HepG2 (cell line): Measurements from ENCODE around the gene SIGLEC14. TPM values are rescaled to one million over a fixed set of nuclear protein-coding genes. Genes with fewer than 3 reads are reported as not detected.

Experiments
- ATAC-seq: fragments of 200-7000 bp; cut with Tn5 transposase; 3 replicates; pipeline ENCODE4 v1.9.1; 2020; ENCODE audit warnings: mild to moderate bottlenecking, moderate library complexity
- BruUV-seq: library from RNA; stranded (reverse); fragments of 400-500 nt; replicated peaks from 2 replicates; lab custom pipeline; 2021; lab: Mats Ljungman, UMichigan
- CTCF ChIA-PET: fragments of 300-600 bp; formaldehyde crosslinking; extraction: SDS; loops from one replicate; lab custom pipeline; 2021; ENCODE audit warnings: low total read pairs, inconsistent platforms, low intra/inter-chr PET ratio; lab: Yijun Ruan, JAX
- POLR2A ChIA-PET: fragments of 350-600 bp; sonication (Branson Sonifier 250); formaldehyde crosslinking; loops from one replicate; lab custom pipeline; 2020; ENCODE audit warnings: antibody characterized with exemption, inconsistent platforms; lab: Yijun Ruan, JAX
- DNase-seq: peaks from one replicate; pipeline ENCODE4 v3.0.0-alpha.2; 2015; ENCODE audit warnings: low spot score
- FAIRE-seq: peaks from 3 replicates; lab custom pipeline; 2011; peaks lifted over from hg19 to GRCh38; lab: Jason Lieb, UNC
- H2AFZ ChIP-seq: one replicate; pipeline ENCODE4 v1.6.1; 2011; ENCODE audit warnings: low read length, inconsistent platforms
- H3K27ac ChIP-seq: fragments of 300-600 bp; 3 replicates; pipeline ENCODE4 v1.8.0; 2011; ENCODE audit warnings: mixed run types, mild to moderate bottlenecking, mixed read lengths, low read length, inconsistent platforms; ENCODE audit not compliant: insufficient read depth; ENCODE audit errors: extremely low read length
- H3K27me3 ChIP-seq, 2 experiments: fragments of 200-600 bp in 1 of 2; 2 replicates in 1 of 2; 3 replicates in 1 of 2; pipeline versions ENCODE4 v1.6.0 to v1.8.0; 2011; ENCODE audit warnings: low read length in 2 of 2, mild to moderate bottlenecking in 2 of 2, moderate library complexity in 2 of 2, inconsistent platforms in 1 of 2; ENCODE audit not compliant: insufficient read depth in 2 of 2, control insufficient read depth in 1 of 2
- H3K36me3 ChIP-seq, 2 experiments: fragments of 200-600 bp in 1 of 2; replicated peaks in 1 of 2; 2 replicates in 1 of 2; 3 replicates in 1 of 2; pipeline versions ENCODE4 v1.5.1 to v1.8.0; 2011; ENCODE audit warnings: low read length in 2 of 2, inconsistent platforms in 1 of 2; ENCODE audit not compliant: insufficient read depth in 2 of 2, control insufficient read depth in 1 of 2
- H3K4me1 ChIP-seq: 2 replicates; pipeline ENCODE4 v1.5.1; 2012; ENCODE audit warnings: low read length, inconsistent platforms; ENCODE audit not compliant: insufficient read depth
- H3K4me2 ChIP-seq: 2 replicates; pipeline ENCODE4 v1.6.0; 2011; ENCODE audit warnings: low read depth, low read length, inconsistent platforms
- H3K4me3 ChIP-seq, 3 experiments: fragments of 200-600 bp in 1 of 3; sonication (generic), shearing (Covaris generic) in 1 of 3; replicated peaks in 1 of 3; 2 replicates each; pipeline ENCODE4 v1.5.1; 2011 to 2016; ENCODE audit warnings: low read length in 3 of 3, inconsistent platforms in 2 of 3, low read depth in 2 of 3, mild to moderate bottlenecking in 2 of 3, control low read depth in 1 of 3, mixed read lengths in 1 of 3; ENCODE audit not compliant: insufficient read depth in 1 of 3
- H3K79me2 ChIP-seq: one replicate; pipeline ENCODE4 v1.6.1; 2011; ENCODE audit warnings: low read length, inconsistent platforms; ENCODE audit not compliant: insufficient read depth
- H3K9ac ChIP-seq: 2 replicates; pipeline ENCODE4 v1.6.0; 2011; ENCODE audit warnings: mild to moderate bottlenecking, low read depth, low read length, inconsistent platforms; ENCODE audit not compliant: insufficient read depth
- H3K9me3 ChIP-seq: 2 replicates; pipeline ENCODE4 v1.5.1; 2012; ENCODE audit warnings: mild to moderate bottlenecking, low read length
- H4K20me1 ChIP-seq: 2 replicates; pipeline ENCODE4 v1.6.0; 2011; ENCODE audit warnings: inconsistent platforms, mild to moderate bottlenecking, low read length, moderate library complexity; ENCODE audit not compliant: insufficient read depth
- KDM3A ChIP-seq: IDR thresholded peaks from 2 replicates; pipeline ENCODE4 v1.6.1; 2018; ENCODE audit warnings: low read depth, missing compliant biosample characterization
- MTA3 ChIP-seq: sonication (generic); formaldehyde crosslinking; IDR thresholded peaks from 2 replicates; pipeline ENCODE4 v1.4.0; 2020; ENCODE audit warnings: missing genetic modification reagents
- NBN ChIP-seq: fragments of 450-650 bp; conservative IDR thresholded peaks from 2 replicates; pipeline ENCODE4 v1.6.1; 2017
- PRMT3 ChIP-seq: sonication (generic); formaldehyde crosslinking; IDR thresholded peaks from 2 replicates; pipeline ENCODE4 v1.8.1; 2022; ENCODE audit warnings: low read depth, mild to moderate bottlenecking, moderate library complexity, missing genetic modification reagents, borderline replicate concordance
- SKI ChIP-seq: fragments of 450-650 bp; IDR thresholded peaks from one replicate; pipeline ENCODE4 v1.6.1; 2018; ENCODE audit warnings: mild to moderate bottlenecking; ENCODE audit not compliant: partially characterized antibody
- ZNF224 ChIP-seq: sonication (generic); formaldehyde crosslinking; IDR thresholded peaks from 2 replicates; pipeline ENCODE4 v1.5.0; 2020; ENCODE audit warnings: mild to moderate bottlenecking, missing genetic modification reagents
- WGBS: methylation state at CpG from one replicate; pipeline ENCODE4 v1.1.6; 2017; ENCODE audit warnings: low lambda C conversion rate; 5-methylcytosine and 5-hydroxymethylcytosine counted together
- in situ Hi-C: cut with HindIII; loops from 2 replicates; pipeline ENCODE4 v1.10.0; 2017; ENCODE audit warnings: low pct_unique_long_range_greater_than_20kb; ENCODE audit not compliant: extremely low pct_ligation_motif_present
- intact Hi-C: fragments of 100-400 bp; cut with micrococcal nuclease; formaldehyde crosslinking; loops from one replicate; pipeline ENCODE4 v1.10.0; 2022; ENCODE audit not compliant: unreplicated experiment
- polyA plus RNA-seq, 8 experiments: library from polyadenylated mRNA; depleted of rRNA in 3 of 8; stranded (reverse) in 7 of 8; unstranded in 1 of 8; fragments of >200 nt; fragmentation: Illumina TruSeq in 4 of 8; extraction: Trizol in 4 of 8; gene quantifications; 2 replicates each; pipeline versions ENCODE4 v1.2.1 to v1.2.3, GENCODE V29; 2011 to 2016; ENCODE audit warnings: low read depth in 4 of 8, missing spikeins in 1 of 8, mixed read lengths in 1 of 8; ENCODE audit not compliant: insufficient read depth in 1 of 8
- total RNA-seq, 5 experiments: library from RNA; depleted of rRNA; stranded (reverse); fragments of >200 nt; fragmentation: Illumina TruSeq; extraction: Trizol; gene quantifications; 2 replicates each; pipeline ENCODE4 v1.2.3, GENCODE V29; 2016; ENCODE audit warnings: low read depth in 1 of 5
- TF ChIP-seq, protein P1 (sequence below): sonication (generic); formaldehyde crosslinking; IDR thresholded peaks from 2 replicates; pipeline ENCODE4 v1.4.0; 2020; ENCODE audit warnings: missing genetic modification reagents, borderline replicate concordance
- TF ChIP-seq, protein P2 (sequence below): IDR thresholded peaks from 2 replicates; pipeline ENCODE4 v1.6.1; 2012; ENCODE audit warnings: inconsistent platforms
- TF ChIP-seq, protein P3 (sequence below), 2 experiments: fragments of 450-650 bp in 1 of 2; sonication (generic) in 1 of 2; formaldehyde crosslinking in 1 of 2; IDR thresholded peaks; 2 replicates each; pipeline versions ENCODE4 v1.6.1 to v1.8.0; 2016 to 2022; ENCODE audit warnings: antibody characterized with exemption in 1 of 2, mild to moderate bottlenecking in 1 of 2, missing genetic modification reagents in 1 of 2
- TF ChIP-seq, protein P4 (sequence below): sonication (generic); formaldehyde crosslinking; IDR thresholded peaks from 2 replicates; pipeline ENCODE4 v1.4.0; 2020; ENCODE audit warnings: missing genetic modification reagents, low read depth, mild to moderate bottlenecking, borderline replicate concordance

SIGLEC14 gene
- total and polyA plus RNA-seq, 2 of the 13 experiments (the other 11 are each of a cell fraction or from before 2014, with no cell fraction given), result 0.05 to 0.09 TPM

DNA sequence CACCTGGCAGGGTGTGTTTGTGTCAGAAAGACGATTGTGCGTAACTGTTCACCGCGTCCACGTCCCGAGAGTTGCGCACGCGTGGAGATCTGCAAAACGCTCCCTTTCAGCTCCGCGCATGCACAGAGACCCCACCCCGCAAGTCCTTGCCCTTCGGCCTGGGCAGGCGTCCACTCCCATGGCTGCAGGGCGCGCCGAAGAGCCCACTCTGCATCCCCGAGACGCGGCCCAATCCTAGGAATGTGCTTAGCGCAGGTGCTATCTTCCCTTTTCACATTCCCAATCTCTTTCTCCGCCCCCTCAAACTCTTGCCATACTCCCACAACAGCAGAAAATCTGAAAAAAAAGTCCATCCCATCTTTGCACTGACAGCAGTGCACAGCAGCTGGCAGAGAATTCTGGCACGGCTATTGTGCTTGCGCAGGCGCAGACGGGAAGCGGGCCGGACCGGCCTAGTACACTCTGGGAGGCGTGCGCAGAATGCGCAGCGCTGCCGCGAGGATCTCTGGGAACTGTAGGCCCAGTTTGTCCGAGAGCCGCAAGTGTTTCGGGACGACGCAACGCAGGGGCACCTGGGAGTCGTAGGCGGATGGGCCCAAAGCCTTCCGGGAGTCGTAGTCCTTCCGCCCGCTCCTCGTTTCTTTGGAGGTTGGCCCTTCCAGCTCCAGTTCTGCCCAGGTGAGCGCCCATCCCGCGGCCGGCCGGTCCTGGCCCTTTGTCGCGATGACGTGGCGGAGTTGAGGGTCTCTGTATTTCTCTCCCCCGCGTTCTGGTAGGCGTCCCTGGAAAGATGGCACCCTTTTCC is 52.5 kb downstream of the SIGLEC14 start:
- FAIRE-seq, result peak; percentile 36
- intact Hi-C loops (no loop called here), in situ Hi-C loops (no loop called here)
- TF ChIP-seq KDM3A (0 out of 2 replicates have a peak, but pooled peaks have one; percentile 46), MTA3 (CRISPR knock-in tag) (no peak), SKI (no peak), NBN (no peak), PRMT3 (no peak), ZNF224 (CRISPR knock-in tag) (no peak)
- TF ChIP-seq, protein P1, sequence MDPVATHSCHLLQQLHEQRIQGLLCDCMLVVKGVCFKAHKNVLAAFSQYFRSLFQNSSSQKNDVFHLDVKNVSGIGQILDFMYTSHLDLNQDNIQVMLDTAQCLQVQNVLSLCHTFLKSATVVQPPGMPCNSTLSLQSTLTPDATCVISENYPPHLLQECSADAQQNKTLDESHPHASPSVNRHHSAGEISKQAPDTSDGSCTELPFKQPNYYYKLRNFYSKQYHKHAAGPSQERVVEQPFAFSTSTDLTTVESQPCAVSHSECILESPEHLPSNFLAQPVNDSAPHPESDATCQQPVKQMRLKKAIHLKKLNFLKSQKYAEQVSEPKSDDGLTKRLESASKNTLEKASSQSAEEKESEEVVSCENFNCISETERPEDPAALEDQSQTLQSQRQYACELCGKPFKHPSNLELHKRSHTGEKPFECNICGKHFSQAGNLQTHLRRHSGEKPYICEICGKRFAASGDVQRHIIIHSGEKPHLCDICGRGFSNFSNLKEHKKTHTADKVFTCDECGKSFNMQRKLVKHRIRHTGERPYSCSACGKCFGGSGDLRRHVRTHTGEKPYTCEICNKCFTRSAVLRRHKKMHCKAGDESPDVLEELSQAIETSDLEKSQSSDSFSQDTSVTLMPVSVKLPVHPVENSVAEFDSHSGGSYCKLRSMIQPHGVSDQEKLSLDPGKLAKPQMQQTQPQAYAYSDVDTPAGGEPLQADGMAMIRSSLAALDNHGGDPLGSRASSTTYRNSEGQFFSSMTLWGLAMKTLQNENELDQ (CRISPR knock-in tag), result no peak
- TF ChIP-seq, protein P2, sequence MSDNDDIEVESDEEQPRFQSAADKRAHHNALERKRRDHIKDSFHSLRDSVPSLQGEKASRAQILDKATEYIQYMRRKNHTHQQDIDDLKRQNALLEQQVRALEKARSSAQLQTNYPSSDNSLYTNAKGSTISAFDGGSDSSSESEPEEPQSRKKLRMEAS, result 0 out of 2 replicates have a peak, but pooled peaks have one; percentile 13
- TF ChIP-seq, protein P3, sequence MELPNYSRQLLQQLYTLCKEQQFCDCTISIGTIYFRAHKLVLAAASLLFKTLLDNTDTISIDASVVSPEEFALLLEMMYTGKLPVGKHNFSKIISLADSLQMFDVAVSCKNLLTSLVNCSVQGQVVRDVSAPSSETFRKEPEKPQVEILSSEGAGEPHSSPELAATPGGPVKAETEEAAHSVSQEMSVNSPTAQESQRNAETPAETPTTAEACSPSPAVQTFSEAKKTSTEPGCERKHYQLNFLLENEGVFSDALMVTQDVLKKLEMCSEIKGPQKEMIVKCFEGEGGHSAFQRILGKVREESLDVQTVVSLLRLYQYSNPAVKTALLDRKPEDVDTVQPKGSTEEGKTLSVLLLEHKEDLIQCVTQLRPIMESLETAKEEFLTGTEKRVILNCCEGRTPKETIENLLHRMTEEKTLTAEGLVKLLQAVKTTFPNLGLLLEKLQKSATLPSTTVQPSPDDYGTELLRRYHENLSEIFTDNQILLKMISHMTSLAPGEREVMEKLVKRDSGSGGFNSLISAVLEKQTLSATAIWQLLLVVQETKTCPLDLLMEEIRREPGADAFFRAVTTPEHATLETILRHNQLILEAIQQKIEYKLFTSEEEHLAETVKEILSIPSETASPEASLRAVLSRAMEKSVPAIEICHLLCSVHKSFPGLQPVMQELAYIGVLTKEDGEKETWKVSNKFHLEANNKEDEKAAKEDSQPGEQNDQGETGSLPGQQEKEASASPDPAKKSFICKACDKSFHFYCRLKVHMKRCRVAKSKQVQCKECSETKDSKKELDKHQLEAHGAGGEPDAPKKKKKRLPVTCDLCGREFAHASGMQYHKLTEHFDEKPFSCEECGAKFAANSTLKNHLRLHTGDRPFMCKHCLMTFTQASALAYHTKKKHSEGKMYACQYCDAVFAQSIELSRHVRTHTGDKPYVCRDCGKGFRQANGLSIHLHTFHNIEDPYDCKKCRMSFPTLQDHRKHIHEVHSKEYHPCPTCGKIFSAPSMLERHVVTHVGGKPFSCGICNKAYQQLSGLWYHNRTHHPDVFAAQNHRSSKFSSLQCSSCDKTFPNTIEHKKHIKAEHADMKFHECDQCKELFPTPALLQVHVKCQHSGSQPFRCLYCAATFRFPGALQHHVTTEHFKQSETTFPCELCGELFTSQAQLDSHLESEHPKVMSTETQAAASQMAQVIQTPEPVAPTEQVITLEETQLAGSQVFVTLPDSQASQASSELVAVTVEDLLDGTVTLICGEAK (IDR thresholded peaks at IDR 0.05), result no peak
- TF ChIP-seq, protein P3 (CRISPR knock-in tag; IDR thresholded peaks at IDR 0.05), result peak; percentile 67; the same call in 1 of the 2 replicates
- TF ChIP-seq, protein P4, sequence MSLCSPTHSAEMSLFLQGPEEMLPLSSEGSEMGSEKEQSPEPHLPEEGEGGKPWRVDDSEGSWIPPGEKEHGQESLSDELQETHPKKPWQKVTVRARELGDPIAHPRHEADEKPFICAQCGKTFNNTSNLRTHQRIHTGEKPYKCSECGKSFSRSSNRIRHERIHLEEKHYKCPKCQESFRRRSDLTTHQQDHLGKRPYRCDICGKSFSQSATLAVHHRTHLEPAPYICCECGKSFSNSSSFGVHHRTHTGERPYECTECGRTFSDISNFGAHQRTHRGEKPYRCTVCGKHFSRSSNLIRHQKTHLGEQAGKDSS (CRISPR knock-in tag), result no peak

More for the DNA sequence above, 52.5 kb downstream of the SIGLEC14 start:
- Histone ChIP-seq H3K4me3 (peak overlapping the region; percentile 41 to 68 (median 56)), H3K79me2 (no peaks in the 10 kb centered on the region), H3K36me3 (no peaks in the 10 kb centered on the region), H3K9me3 (no peaks in the 10 kb centered on the region), H3K27me3 (no peaks in the 10 kb centered on the region; a peak in 1 of 5 replicates), H2AFZ (peak overlapping the region; percentile 9), H3K4me2 (peak overlapping the region; percentile 68), H3K9ac (peak overlapping the region; percentile 33; the same call in 1 of the 2 replicates), H3K4me1 (peaks cover 6% of the 10 kb centered on the region; the same call in 1 of the 2 replicates), H4K20me1 (no peaks in the 10 kb centered on the region), H3K27ac (no peak overlapping the region)
- peak; percentile 98 for ATAC-seq
- BruUV-seq, result no TSS peak
- ChIA-PET POLR2A (no interaction called here), CTCF (no interaction called here)
- DNase-seq, result peak; percentile 76
- WGBS, result 27% methylated on average over 38 of the region's 61 CpGs
